ENCODE measurements around the gene TDRD5.

Gene TDRD5

DNA sequence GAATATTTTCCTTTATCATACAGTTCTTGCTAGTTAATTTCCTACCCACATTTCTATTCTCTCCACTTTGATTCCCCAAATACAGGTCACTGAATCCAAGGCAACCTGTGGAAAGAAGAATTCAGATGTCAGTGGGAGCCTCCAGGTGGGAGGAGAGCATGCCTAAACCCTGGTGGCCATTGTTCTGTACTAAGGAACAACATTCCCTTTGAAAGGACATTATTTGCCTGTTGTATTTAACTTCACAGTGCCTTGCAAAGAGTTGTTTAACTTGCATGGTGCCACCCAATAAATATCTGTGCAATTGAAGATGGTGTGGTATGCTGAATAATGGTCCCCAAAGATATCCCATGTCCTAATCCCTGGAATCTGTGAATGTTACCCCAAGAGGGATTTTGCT lies 37.2 kb upstream of the TDRD5 start:
- Histone ChIP-seq H3K9ac (ENCODE audit: low read depth, low read length) (no peak overlapping the region), H3K9me3 (ENCODE audit: insufficient read depth, low read length, severe bottlenecking) (no peaks in the 10 kb centered on the region), H3K36me3 (ENCODE audit: insufficient read depth, low read length) (no peaks in the 10 kb centered on the region), H3K79me2 (ENCODE audit: insufficient read depth, low read length) (no peaks in the 10 kb centered on the region), H4K20me1 (ENCODE audit: insufficient read depth, low read length) (no peaks in the 10 kb centered on the region), H3K4me1 (ENCODE audit: insufficient read depth, low read length) (no peaks in the 10 kb centered on the region), H3K4me2 (ENCODE audit: insufficient read depth, low read length) (no peak overlapping the region), H3K4me3 (ENCODE audit: low read depth in 1 of 2, low read length in 2 of 2) (no peak overlapping the region), H3K27me3 (ENCODE audit: insufficient read depth, low read length, poor library complexity) (peaks cover 4% of the 10 kb centered on the region), H2AFZ (ENCODE audit: low read depth, low read length) (no peak overlapping the region), H3K27ac (ENCODE audit: low read length) (no peak overlapping the region)
- DNase-seq (no peak), ATAC-seq (ENCODE audit: insufficient read depth, low read depth) (no peak)
- no peak for TF ChIP-seq EZH2 (IDR thresholded peaks at IDR 0.05; ENCODE audit: borderline replicate concordance, low read depth, low read length, severe bottlenecking)
- TF ChIP-seq, protein P1, sequence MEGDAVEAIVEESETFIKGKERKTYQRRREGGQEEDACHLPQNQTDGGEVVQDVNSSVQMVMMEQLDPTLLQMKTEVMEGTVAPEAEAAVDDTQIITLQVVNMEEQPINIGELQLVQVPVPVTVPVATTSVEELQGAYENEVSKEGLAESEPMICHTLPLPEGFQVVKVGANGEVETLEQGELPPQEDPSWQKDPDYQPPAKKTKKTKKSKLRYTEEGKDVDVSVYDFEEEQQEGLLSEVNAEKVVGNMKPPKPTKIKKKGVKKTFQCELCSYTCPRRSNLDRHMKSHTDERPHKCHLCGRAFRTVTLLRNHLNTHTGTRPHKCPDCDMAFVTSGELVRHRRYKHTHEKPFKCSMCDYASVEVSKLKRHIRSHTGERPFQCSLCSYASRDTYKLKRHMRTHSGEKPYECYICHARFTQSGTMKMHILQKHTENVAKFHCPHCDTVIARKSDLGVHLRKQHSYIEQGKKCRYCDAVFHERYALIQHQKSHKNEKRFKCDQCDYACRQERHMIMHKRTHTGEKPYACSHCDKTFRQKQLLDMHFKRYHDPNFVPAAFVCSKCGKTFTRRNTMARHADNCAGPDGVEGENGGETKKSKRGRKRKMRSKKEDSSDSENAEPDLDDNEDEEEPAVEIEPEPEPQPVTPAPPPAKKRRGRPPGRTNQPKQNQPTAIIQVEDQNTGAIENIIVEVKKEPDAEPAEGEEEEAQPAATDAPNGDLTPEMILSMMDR (IDR thresholded peaks at IDR 0.05; ENCODE audit: borderline replicate concordance, extremely low read depth, low read length, poor library complexity, severe bottlenecking), result no peak

DNA sequence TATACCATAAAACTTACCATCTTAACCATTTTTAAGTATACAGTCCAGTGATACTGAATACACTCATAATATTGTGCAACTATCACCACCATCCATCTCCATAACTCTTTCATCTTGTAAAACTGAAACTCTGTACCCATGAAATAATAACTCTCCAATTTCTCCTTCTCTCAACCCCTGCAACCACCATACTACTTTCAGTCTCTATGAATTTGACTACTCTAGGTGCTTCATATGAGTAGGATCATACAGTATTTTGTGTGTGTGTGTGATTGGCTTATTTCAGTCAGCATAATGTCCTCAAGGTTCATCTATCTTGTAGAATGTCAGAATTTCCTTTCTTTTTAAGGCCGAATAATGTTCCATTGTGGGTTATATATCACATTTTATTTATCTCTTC lies 33.6 kb upstream of the TDRD5 start:
- TF ChIP-seq, protein P1 (IDR thresholded peaks at IDR 0.05; ENCODE audit: borderline replicate concordance, extremely low read depth, low read length, poor library complexity, severe bottlenecking), result no peak
- no peak for TF ChIP-seq EZH2 (IDR thresholded peaks at IDR 0.05; ENCODE audit: borderline replicate concordance, low read depth, low read length, severe bottlenecking)
- no peak for ATAC-seq (ENCODE audit: insufficient read depth, low read depth)

DNA sequence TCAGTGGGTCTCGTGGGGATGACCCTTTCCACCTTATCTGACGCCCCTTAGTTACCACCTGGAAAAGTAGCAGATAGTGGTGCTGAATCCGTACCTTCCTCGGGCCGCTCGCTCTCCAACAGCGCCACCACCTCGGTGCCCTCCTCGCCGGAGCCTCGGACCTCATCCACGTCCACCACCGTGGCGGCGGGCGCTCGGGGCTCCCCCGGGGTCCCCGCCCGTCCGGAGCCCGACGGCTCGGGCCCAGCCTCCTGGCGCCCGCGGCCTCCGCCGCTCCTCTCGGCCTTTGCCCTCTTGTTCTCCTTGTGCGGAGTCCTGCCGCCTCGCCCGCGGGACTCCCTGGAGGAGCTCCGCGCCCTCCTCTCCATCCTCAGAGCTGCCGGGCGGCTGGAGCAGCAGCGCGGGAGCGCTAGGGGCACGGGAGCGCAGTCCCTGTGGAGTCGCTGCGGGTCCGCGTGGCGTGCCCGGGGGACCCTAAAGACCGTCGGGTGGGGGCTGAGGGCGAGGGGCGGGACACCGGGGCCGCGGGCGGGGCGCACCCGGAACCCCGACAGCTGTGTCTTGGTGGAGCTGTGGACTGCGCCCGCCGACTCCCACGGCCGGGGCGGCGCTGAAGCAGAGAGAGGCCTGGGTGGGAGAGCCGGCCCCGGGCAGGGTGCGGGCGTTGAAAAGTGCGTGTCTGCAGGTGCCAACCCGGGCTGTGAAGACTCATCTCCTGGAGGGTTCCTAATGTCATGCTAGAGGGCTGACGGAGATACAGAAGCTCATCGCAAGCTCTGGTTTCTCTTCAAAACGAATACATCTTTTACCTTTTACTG lies 15.9 kb upstream of the TDRD5 start, which contains the start of gene NPHS2:
Gene NPHS2 (minus strand): TSS at position 452 of the 818 bp plus-strand sequence. CDS start 84 bp downstream, at position 368.
- ATAC-seq (ENCODE audit: insufficient read depth, low read depth) (no peak), DNase-seq (no peak)
- no peaks in the 10 kb centered on the region for H3K79me2 ChIP-seq (ENCODE audit: insufficient read depth, low read length)
- no peak within 1 kb of the TSS for H3K4me2 ChIP-seq (ENCODE audit: insufficient read depth, low read length)
- TF ChIP-seq EZH2 (IDR thresholded peaks at IDR 0.05; ENCODE audit: borderline replicate concordance, low read depth, low read length, severe bottlenecking), result no peak
- TF ChIP-seq, protein P1 (IDR thresholded peaks at IDR 0.05; ENCODE audit: borderline replicate concordance, extremely low read depth, low read length, poor library complexity, severe bottlenecking), result no peak
- no peaks in the 10 kb centered on the region for H3K4me1 ChIP-seq (ENCODE audit: insufficient read depth, low read length)
- no peaks in the 10 kb centered on the region for H3K27me3 ChIP-seq (ENCODE audit: insufficient read depth, low read length, poor library complexity)
- H3K27ac ChIP-seq (ENCODE audit: low read length), result no peak within 1 kb of the TSS
- H3K9ac ChIP-seq (ENCODE audit: low read depth, low read length), result no peak within 1 kb of the TSS
- no peaks in the 10 kb centered on the region for H3K36me3 ChIP-seq (ENCODE audit: insufficient read depth, low read length)
- no peak within 1 kb of the TSS for H3K4me3 ChIP-seq (ENCODE audit: low read depth in 1 of 2, low read length in 2 of 2)
- no peaks in the 10 kb centered on the region for H4K20me1 ChIP-seq (ENCODE audit: insufficient read depth, low read length)
- no peaks in the 10 kb centered on the region for H3K9me3 ChIP-seq (ENCODE audit: insufficient read depth, low read length, severe bottlenecking)
- no peak within 1 kb of the TSS for H2AFZ ChIP-seq (ENCODE audit: low read depth, low read length)

More for the DNA sequence above, 33.6 kb upstream of the TDRD5 start:
- Histone ChIP-seq H3K4me1 (ENCODE audit: insufficient read depth, low read length) (no peaks in the 10 kb centered on the region), H3K79me2 (ENCODE audit: insufficient read depth, low read length) (no peaks in the 10 kb centered on the region), H3K4me3 (ENCODE audit: low read depth in 1 of 2, low read length in 2 of 2) (no peak overlapping the region), H4K20me1 (ENCODE audit: insufficient read depth, low read length) (no peaks in the 10 kb centered on the region), H3K9me3 (ENCODE audit: insufficient read depth, low read length, severe bottlenecking) (no peaks in the 10 kb centered on the region), H3K4me2 (ENCODE audit: insufficient read depth, low read length) (no peak overlapping the region), H3K27ac (ENCODE audit: low read length) (no peak overlapping the region), H2AFZ (ENCODE audit: low read depth, low read length) (no peak overlapping the region), H3K9ac (ENCODE audit: low read depth, low read length) (no peak overlapping the region), H3K36me3 (ENCODE audit: insufficient read depth, low read length) (no peaks in the 10 kb centered on the region), H3K27me3 (ENCODE audit: insufficient read depth, low read length, poor library complexity) (peaks cover 4% of the 10 kb centered on the region)
- DNase-seq, result no peak
